ENCODE measurements around the gene CDKAL1.

- TF ChIP-seq FOXM1 (IDR thresholded peaks at IDR 0.05; ENCODE audit: borderline replicate concordance, low read depth) (no peak), NFIC (IDR thresholded peaks at IDR 0.05) (no peak), YY1 (IDR thresholded peaks at IDR 0.05; ENCODE audit: low read depth) (no peak), TEAD4 (IDR thresholded peaks at IDR 0.05) (no peak), REST (IDR thresholded peaks at IDR 0.05; ENCODE audit: low read depth) (no peak), RAD21 (IDR thresholded peaks at IDR 0.05; ENCODE audit: low read depth) (no peak), USF1 (IDR thresholded peaks at IDR 0.05) (no peak)
Measured at GRCh38 chr6:20532881-20533280, 1.4 kb upstream of the CDKAL1 start.
